GM18907 (cell line): Measurements from ENCODE around the gene TCTN1.
A peak's percentile ranks its signal among the peaks of the same experiment; 100 is the strongest.

ENCODE experiments used
- ATAC-seq: cut with Tn5 transposase; IDR thresholded peaks from one replicate; pipeline ENCODE4 v1.9.1; 2021; ENCODE audit warnings: mild to moderate bottlenecking, moderate library complexity; ENCODE audit not compliant: unreplicated experiment

Gene TCTN1

DNA sequence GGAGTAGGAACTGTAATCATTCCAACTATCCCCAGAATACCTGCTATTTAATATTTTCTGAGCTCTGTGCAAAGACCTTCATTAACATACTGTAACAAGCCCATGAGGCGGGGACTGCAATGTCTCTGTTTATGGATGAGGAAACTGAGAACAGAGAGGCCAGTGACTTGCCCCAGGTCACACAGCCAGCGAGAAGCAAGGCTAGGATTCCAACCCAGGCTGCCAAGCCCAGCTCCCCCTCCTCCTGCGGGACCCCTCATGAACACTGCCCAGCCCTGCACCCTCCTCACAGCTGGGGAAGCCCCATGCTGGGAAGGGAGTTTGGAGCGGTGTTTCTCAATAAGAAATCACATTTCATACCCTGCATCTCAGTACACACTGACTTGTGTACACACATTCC lies 64.1 kb downstream of the TCTN1 start:
- ATAC-seq = peak; percentile 8

DNA sequence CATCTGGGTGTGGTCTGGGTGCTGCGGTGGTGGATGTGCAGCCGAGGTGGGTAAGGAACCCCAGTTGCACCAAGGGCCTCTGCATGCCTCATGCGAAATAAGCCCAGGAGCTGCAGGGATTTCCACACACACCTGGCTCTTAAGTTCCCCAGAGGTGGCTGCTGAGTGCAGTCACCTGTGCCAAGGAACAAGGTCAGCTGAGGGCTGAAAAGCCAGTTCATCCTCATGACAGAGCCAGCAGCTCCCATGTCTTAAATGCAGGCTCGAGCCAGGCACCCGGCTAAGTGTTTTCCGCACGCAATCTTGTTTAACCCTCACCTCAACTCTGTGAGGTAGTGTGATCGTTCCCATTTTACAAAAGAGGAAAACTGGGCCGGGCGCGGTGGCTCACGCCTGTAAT lies 65.3 kb downstream of the TCTN1 start:
- ATAC-seq = no peak

DNA sequence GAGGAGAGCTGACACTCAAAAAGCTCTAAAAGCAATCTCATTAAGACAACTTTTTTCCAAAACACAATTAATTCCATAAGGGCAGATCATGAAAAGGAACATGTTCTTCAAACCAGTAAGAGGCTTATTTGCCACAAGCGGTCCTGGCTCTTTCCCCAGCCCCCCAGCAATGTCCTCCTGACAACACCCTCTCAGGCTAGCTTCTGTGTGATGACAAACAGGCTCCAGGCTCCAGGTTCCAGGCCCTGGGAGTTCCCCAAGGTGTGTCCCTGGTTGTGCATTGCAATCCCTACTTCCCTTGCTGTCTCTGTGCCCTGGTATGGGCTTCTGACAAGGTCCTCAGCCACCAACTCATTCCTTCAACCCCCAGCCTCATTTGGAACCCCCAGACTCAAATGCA lies 66.1 kb downstream of the TCTN1 start:
- no peak for ATAC-seq

DNA sequence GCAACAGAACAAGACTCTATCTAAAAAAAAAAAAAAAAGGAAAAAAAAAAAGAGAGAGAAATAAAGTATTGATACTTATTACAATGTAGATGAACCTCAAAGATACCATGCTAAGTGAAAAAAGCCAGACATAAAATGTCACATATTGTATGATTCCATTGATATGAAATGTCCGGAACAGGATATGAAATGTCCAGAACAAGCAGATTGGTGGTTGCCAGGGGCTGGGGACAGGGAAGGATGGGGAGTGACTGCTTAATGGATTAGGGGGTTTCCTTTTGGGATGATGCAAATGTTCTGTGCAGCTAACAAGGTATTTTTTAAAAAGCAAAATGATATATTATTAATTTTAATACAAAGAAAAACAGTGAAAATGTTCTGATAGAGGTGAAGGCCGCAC lies 70.0 kb downstream of the TCTN1 start:
- ATAC-seq = no peak

DNA sequence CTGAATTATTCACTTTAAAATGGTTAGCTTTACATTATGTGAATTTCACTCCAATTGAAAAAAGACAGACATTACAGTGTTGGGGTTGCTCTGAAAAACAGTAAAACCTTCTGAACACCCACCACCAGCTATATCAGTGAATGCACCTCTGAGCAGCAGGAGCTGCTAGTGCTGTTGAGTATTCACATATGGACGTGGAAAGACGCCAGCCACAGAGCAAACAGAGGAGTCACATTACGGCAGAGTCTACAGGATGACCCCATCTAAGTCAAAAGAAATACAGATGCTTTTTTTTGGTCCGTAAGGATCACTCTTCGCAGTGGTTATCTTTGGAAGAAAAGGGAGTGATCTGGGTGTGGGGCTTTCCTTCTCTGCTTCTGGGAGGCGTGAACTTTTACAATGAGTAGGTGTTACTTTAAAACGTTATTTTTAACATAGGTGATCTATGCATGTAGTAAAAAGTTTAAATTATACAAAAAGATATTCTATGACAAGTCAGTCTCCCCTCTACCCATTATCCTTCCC lies 70.4 kb downstream of the TCTN1 start:
- ATAC-seq = no peak

DNA sequence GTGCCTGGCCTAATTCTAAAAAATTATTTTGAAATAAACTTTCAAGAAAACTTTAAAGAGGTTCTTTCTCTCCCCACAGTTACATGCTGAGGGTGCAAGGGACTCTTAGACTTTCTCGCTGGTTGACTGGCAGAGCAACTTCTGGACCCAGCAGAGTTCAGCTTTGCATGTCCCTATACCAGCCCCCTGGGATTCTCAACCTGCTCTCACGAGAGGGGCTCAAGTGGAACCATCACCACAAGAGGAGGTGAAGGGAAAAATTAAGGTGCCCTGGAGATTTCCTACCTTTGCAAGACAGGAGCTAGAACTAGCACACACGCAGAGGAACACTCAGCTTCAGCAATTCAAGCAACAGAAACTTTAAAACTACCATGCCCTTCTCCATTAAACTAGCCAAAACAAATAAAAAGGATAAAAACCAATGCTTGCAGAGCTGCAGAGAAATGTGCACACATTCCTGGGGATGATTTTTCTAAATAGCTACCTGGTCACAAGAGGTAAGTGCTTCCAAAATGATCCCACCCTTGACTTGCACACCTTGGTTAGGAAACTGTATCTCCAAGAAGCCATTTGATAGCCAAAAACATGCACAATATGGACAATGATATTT lies 72.5 kb downstream of the TCTN1 start:
- no peak for ATAC-seq

DNA sequence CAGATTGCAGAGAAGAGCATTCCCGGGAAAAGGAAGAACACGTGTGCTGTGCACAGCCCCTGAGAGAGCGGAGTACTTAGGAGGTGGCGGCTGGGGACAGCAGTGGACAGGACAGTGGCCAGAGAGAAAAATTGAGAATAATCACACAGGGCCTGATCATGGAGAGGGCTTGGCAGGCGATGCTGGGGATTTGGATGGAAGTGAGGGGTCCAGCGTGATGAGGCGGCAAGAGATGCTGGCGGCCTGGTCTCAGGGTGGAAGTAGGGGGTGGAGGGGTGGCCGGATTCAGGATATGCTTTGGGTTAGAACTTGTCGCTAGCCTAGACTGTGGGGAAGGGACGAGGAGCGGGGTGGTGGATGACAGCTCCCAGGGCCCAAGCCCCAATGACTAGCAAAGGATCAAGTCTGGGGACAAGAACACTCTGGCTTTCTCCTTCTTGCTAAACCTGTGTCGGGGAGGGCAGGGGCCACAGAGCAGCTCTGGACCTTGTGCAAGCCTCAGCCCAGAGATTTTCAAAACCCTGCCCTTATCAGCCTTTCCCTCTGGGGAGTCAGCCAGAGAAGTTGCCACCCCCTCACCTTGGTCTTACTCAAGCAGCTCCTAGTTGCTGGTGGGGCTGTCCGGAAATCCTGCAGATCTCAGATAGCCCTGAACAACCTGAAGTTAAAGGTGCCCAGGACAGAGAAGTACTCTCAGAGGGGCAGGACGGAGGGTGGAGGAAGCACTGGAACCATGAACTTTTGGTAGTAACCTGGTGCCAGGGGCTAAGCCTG lies 73.7 kb downstream of the TCTN1 start:
- ATAC-seq = no peak

DNA sequence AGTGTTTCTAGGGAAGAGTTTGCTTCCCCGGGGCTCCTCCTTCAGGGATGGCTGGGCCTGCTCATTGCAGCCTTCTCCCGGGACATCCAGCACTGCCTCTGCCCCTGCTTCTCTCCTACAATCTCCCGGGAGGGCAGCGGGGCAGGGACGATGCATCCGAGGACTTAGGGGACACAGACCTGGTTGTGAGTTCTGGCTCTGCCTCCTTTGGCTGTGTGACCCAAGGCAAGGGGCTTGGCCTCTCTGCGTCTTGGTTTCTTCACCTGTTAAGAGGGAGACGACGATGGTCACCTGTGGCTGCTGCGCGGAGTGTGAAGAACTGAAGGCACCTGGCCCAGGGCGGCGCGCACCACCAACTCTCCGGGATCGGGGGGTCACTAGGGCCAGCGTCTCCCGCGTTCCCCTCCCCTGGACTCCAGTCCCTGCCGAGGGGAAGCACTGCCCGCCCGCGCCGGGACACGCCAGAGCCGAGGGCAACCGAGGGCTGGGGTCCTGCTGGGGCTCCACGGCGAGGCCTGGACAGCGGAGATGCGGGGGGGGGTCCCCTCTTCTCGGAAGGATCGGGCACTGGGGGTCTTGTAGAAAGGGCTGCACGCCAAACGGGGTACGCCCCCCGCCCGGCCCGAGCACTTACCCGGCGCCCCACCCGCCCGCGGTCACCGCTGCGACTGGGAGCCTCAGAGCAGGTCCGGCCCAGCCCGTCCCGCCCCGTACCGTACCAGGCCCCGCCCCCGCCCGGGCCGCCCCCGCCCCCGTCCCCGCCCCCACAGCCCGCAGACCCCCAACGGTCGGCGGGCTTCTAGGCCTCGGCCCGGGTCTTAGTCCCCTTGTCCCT lies 74.7 kb downstream of the TCTN1 start, which contains the start of gene HVCN1:
Gene HVCN1 (minus strand): TSS at position 670 of the 835 bp plus-strand sequence. CDS start 5,870 bp downstream, outside the sequence.
- peak; percentile 24 for ATAC-seq

DNA sequence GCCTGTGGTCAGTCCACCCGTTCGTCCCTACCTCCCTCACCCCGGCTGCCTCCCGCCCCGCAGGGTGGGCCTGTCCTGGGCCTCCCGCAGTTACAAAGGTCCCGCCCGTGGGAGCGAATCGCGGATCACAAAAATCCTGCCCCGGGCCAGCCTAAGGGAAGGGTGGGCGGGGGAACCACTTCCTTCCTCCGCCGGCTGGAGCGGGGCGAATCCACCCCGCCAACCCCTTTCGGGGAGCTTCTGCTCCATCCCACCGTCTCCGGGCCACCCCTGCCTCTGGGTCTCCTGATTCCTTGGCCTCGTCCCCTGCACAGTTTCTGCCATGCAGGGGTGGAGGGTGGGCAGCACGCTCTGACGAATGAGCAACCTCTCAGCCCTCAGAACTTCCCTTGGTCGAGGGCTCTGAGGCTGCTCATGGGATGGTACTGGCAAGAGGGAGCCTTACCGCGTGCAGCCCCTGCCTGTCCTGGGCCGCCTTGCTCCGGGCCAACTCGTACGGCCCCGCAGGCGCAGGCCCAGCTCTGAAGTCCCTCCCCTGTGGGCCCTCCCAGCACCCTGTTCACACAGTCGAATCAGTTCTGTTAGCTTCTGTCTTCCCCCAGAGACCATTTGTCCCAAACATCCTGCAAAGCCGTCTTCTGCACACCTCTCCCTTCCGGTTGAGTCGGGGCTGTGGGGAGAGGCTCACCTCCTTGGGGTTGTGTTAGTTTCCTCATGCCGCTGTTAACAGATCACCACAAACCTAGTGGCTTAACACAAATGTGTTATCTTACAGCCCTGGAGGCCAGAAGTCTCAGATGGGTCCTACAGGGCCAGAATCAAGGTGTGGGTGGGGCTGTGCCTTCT lies 75.6 kb downstream of the TCTN1 start:
- ATAC-seq = peak; percentile 56

DNA sequence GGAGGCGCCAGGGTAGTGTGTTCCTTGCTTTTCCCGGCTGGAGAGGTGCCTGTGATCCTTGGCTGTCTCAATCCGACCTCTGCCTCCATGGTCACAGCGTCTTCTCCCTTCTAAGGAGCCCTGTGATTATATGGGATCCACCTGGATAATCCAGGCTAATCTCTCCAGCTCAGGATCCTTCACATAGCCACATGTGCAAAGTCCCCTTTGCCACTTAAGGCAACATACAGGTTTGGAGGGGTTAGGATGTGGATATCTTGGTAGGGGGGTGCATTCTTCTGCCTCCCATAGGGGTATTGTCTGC lies 76.2 kb downstream of the TCTN1 start:
- no peak for ATAC-seq

DNA sequence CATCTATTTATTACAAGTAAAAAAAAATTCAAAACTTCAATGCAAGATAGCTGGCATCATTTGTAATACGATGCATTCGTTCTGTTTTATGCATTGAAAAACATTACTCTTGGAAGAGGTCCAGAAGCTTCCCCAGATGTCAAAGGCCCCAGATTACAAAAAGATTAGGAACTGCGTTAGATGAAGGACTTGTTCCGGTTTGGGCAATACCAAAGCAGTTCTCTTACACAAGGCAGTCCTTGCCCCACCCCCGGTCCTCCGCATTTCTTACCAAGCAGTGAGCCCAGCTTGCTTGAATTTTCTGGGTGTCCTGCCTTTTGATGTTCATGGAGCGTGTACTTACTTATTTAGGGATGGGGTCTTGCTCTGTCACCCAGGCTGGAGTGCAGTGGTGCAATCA lies 79.8 kb downstream of the TCTN1 start:
- no peak for ATAC-seq

DNA sequence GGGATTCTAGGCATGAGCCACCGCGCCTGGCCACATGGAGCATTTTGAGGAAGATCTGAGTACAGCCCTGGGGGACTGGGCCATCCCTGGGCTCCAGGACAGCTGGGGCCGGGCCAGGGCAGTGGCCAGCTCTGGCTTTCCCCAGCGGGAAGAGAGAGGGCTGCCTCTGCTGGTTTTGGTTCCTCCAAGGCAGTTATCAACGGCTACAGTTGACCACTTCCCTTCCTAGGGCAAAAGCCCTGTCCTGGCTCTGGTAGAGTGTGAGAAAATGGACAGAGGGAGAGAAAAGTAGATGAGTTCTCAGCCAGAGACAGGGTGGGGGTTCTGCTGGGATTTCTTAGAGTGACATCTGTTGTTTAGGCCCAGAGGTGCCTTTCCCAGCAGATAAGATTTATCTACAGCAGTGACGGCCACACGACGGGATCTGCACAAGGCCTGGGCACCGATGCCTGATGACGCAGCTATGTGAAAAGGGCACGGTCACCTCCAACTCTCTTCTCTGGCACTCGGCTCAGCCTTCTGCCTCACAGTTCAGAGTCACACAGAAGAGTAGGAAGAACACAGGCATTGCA lies 80.5 kb downstream of the TCTN1 start:
- ATAC-seq = no peak

DNA sequence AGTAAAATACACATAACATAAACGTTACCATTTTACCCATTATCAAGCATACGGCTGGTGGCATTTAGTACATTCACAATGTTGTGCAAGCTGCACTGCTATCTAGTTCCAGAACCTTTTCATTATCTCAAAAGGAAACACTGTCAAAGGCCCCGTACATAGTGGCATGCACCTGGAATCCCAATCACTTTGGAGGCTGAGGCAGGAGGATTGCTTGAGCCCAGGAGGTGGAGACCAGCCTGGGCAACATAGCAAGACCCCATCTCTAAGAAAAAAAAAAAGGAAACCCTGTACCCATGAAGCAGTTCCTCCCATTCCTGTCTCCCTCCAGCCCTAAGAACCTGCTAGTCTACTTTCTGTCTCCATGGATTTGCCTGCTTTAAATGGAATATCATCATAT lies 82.4 kb downstream of the TCTN1 start:
- no peak for ATAC-seq

DNA sequence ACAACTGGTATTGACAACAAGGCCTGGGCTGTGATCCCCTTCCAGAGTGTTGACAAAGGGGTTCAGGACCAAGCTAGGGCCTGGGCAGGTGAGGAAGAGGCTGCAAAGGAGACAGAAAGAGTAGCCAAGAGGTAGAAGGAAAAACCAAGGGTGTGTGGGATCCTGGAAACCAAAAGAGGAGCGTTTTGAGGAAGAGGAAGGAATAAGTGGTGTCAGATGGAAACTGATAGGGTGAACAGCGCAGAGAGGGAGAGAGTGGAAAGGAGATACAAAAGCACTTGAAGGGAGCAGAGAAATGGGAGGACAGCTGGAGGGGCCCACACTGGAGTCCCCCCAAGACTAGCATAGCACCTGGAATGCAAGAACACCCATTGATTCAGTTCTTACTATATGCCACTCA lies 83.3 kb downstream of the TCTN1 start:
- ATAC-seq = no peak

DNA sequence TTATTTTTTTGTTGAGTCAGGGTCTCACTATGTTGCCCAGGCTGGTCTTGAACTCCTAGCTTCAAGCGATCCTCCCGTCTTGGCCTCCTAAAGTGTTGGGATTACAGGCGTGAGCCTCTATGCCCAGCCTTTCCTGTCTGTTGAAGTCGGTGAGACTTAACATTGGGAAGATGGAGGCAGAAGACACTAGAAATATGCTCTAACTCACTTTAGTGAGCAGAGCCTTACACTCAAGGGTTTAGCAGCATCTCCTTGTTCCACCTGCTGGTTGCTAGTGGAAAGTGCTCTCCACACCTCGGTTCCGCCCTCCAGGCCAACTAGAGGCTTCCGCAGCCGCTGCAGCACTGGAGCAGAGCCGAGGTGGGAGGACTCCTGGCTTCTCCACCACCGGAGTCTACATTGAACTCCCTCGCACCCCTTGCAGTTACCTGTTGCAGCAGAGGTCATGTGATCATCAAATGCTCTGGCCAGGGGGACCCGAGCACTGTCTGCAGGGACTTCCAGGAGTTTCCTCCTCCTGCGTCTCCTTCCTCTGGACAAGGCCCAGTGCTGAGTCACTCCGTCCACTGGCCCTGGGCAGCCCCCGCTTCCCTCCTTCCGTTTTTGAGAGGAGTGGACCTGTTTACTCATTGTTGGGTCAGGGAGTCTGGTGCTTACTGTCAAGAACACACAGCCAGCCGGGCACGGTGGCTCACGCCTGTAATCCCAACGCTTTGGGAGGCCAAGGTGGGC lies 84.4 kb downstream of the TCTN1 start:
- ATAC-seq = peak; percentile 88
